Activated CD4-positive, alpha-beta T cell treated with anti-CD3 and anti-CD28 coated beads, Interleukin-2, amount 10 ng/mL, durations not matched to agents 7 days and 5 days (primary cell): ENCODE results near the gene HIVEP3. TPM values are rescaled to one million over a fixed set of nuclear protein-coding genes. Genes with fewer than 3 reads are reported as not detected.

Experiments
- CTCF ChIA-PET: fragments of 350-600 bp; sonication (Branson Sonifier 250); formaldehyde crosslinking; loops from one replicate; lab custom pipeline; 2021; ENCODE audit warnings: antibody characterized with exemption; lab: Charles Lee
- POLR2A ChIA-PET: fragments of 350-600 bp; sonication (Branson Sonifier 250); formaldehyde crosslinking; loops from one replicate; lab custom pipeline; 2021; ENCODE audit warnings: antibody characterized with exemption; lab: Charles Lee
- DNase-seq: peaks from one replicate; pipeline ENCODE4 v3.0.0-alpha.2; 2020
- H3K27ac Mint-ChIP-seq: one replicate; pipeline ENCODE4 v1.8.0; 2021; ENCODE audit warnings: mild to moderate bottlenecking, moderate library complexity, mixed read lengths
- H3K27me3 Mint-ChIP-seq: one replicate; pipeline ENCODE4 v1.8.0; 2021; ENCODE audit warnings: mixed read lengths
- H3K36me3 Mint-ChIP-seq: one replicate; pipeline ENCODE4 v1.8.0; 2021; ENCODE audit warnings: low read depth, mixed read lengths
- H3K4me1 Mint-ChIP-seq: one replicate; pipeline ENCODE4 v1.8.0; 2021; ENCODE audit warnings: mixed read lengths
- H3K4me3 Mint-ChIP-seq: one replicate; pipeline ENCODE4 v1.8.0; 2021; ENCODE audit warnings: mild to moderate bottlenecking, moderate library complexity, mixed read lengths
- H3K9me3 Mint-ChIP-seq: one replicate; pipeline ENCODE4 v1.8.0; 2021; ENCODE audit warnings: mixed read lengths
- total RNA-seq, 2 experiments: library from RNA; stranded (reverse); gene quantifications; one replicate each; pipeline ENCODE4 v1.2.3, GENCODE V29; 2021

The HIVEP3 gene
- total RNA-seq, 2 experiments from 2014 or later, result 18.4 to 21.5 TPM

- ChIA-PET POLR2A (no interaction called here), CTCF (interaction anchor here (0.6 to 2.3 kb wide), 15 partner anchors 9 to 657 kb away, joined by 3 to 8 read pairs (median 3); no protein-coding TSS in a partner anchor)
- H3K4me3 Mint-ChIP-seq, result no peak overlapping the region
- DNase-seq, result peak; percentile 66
- H3K27ac Mint-ChIP-seq, result no peak overlapping the region
- H3K9me3 Mint-ChIP-seq, result no peaks in the 10 kb centered on the region
- no peaks in the 10 kb centered on the region for H3K27me3 Mint-ChIP-seq
- peaks cover 2% of the 10 kb centered on the region for H3K36me3 Mint-ChIP-seq
- peaks cover 6% of the 10 kb centered on the region for H3K4me1 Mint-ChIP-seq
Observed at GRCh38 chr1:41516168-41517061, 402.3 kb downstream of the HIVEP3 start.

- Mint-ChIP-seq H3K27me3 (no peaks in the 10 kb centered on the region), H3K4me3 (no peak overlapping the region), H3K36me3 (peaks cover 2% of the 10 kb centered on the region), H3K27ac (no peak overlapping the region), H3K9me3 (no peaks in the 10 kb centered on the region), H3K4me1 (peaks cover 6% of the 10 kb centered on the region)
- ChIA-PET CTCF (interaction anchor here (0.6 to 2.3 kb wide), 15 partner anchors 8 to 899 kb away, joined by 3 to 8 read pairs (median 3); no protein-coding TSS in a partner anchor), POLR2A (no interaction called here)
- DNase-seq, result no peak
Observed at GRCh38 chr1:41515778-41516167, 402.9 kb downstream of the HIVEP3 start.

- Mint-ChIP-seq H3K27me3 (no peaks in the 10 kb centered on the region), H3K4me3 (no peak overlapping the region), H3K9me3 (no peaks in the 10 kb centered on the region), H3K4me1 (peaks cover 6% of the 10 kb centered on the region), H3K36me3 (peaks cover 2% of the 10 kb centered on the region), H3K27ac (no peak overlapping the region)
- DNase-seq, result no peak
- ChIA-PET POLR2A (no interaction called here), CTCF (interaction anchor here (0.6 to 2.3 kb wide), 9 partner anchors 8 to 898 kb away, joined by 3 to 8 read pairs (median 3); no protein-coding TSS in a partner anchor)
Observed at GRCh38 chr1:41515131-41515678, 403.5 kb downstream of the HIVEP3 start.

- Mint-ChIP-seq H3K36me3 (peaks cover 2% of the 10 kb centered on the region), H3K4me1 (peaks cover 6% of the 10 kb centered on the region), H3K27me3 (no peaks in the 10 kb centered on the region), H3K4me3 (no peak overlapping the region), H3K27ac (no peak overlapping the region), H3K9me3 (no peaks in the 10 kb centered on the region)
- ChIA-PET CTCF (interaction anchor here (1.1 kb wide), 1 partner anchor 19 kb away, joined by 3 read pairs; no protein-coding TSS in a partner anchor), POLR2A (no interaction called here)
- no peak for DNase-seq
Observed at GRCh38 chr1:41514381-41514780, 404.3 kb downstream of the HIVEP3 start.

- Mint-ChIP-seq H3K27me3 (no peaks in the 10 kb centered on the region), H3K27ac (no peak overlapping the region), H3K9me3 (no peaks in the 10 kb centered on the region), H3K4me1 (peaks cover 6% of the 10 kb centered on the region), H3K4me3 (no peak overlapping the region), H3K36me3 (peaks cover 2% of the 10 kb centered on the region)
- ChIA-PET POLR2A (no interaction called here), CTCF (interaction anchor here (0.5 kb wide), 1 partner anchor 1624 kb away, joined by 4 read pairs; no protein-coding TSS in a partner anchor)
- DNase-seq, result no peak
Observed at GRCh38 chr1:41513383-41513735, 405.4 kb downstream of the HIVEP3 start.

GRCh38 chr1:41512701-41513382 is 405.9 kb downstream of the HIVEP3 start:
- Mint-ChIP-seq H3K9me3 (no peaks in the 10 kb centered on the region), H3K4me3 (no peak overlapping the region), H3K27me3 (no peaks in the 10 kb centered on the region), H3K4me1 (peaks cover 6% of the 10 kb centered on the region), H3K36me3 (peaks cover 2% of the 10 kb centered on the region), H3K27ac (no peak overlapping the region)
- DNase-seq, result no peak
- ChIA-PET CTCF (no interaction called here), POLR2A (no interaction called here)

- Mint-ChIP-seq H3K36me3 (peaks cover 2% of the 10 kb centered on the region), H3K27me3 (no peaks in the 10 kb centered on the region), H3K4me3 (no peak overlapping the region), H3K4me1 (peaks cover under 1% of the 10 kb centered on the region), H3K27ac (no peak overlapping the region), H3K9me3 (no peaks in the 10 kb centered on the region)
- no peak for DNase-seq
- POLR2A ChIA-PET, result no interaction called here
- CTCF ChIA-PET, result no interaction called here
Observed at GRCh38 chr1:41511239-41511540, 407.5 kb downstream of the HIVEP3 start.

GRCh38 chr1:41510531-41511238 is 408.0 kb downstream of the HIVEP3 start:
- no peak overlapping the region for H3K4me3 Mint-ChIP-seq
- H3K9me3 Mint-ChIP-seq, result no peaks in the 10 kb centered on the region
- peaks cover 2% of the 10 kb centered on the region for H3K36me3 Mint-ChIP-seq
- H3K27me3 Mint-ChIP-seq, result no peaks in the 10 kb centered on the region
- POLR2A ChIA-PET, result no interaction called here
- CTCF ChIA-PET, result no interaction called here
- H3K27ac Mint-ChIP-seq, result no peak overlapping the region
- no peak for DNase-seq
- H3K4me1 Mint-ChIP-seq, result no peaks in the 10 kb centered on the region

- no peaks in the 10 kb centered on the region for H3K27me3 Mint-ChIP-seq
- H3K4me3 Mint-ChIP-seq, result no peak overlapping the region
- no peak overlapping the region for H3K27ac Mint-ChIP-seq
- H3K9me3 Mint-ChIP-seq, result no peaks in the 10 kb centered on the region
- CTCF ChIA-PET, result no interaction called here
- peaks cover 2% of the 10 kb centered on the region for H3K36me3 Mint-ChIP-seq
- DNase-seq, result no peak
- peaks cover 7% of the 10 kb centered on the region for H3K4me1 Mint-ChIP-seq
- POLR2A ChIA-PET, result no interaction called here
Observed at GRCh38 chr1:41509270-41509671, 409.5 kb downstream of the HIVEP3 start.

- ChIA-PET CTCF (interaction anchor here (1.0 to 1.1 kb wide), 2 partner anchors 8 to 16 kb away, joined by 7 to 8 read pairs; no protein-coding TSS in a partner anchor), POLR2A (no interaction called here)
- no peak overlapping the region for H3K27ac Mint-ChIP-seq
- H3K9me3 Mint-ChIP-seq, result no peaks in the 10 kb centered on the region
- peaks cover 2% of the 10 kb centered on the region for H3K36me3 Mint-ChIP-seq
- H3K4me3 Mint-ChIP-seq, result no peak overlapping the region
- peaks cover 10% of the 10 kb centered on the region for H3K4me1 Mint-ChIP-seq
- no peak for DNase-seq
- H3K27me3 Mint-ChIP-seq, result no peaks in the 10 kb centered on the region
Observed at GRCh38 chr1:41508290-41508689, 410.4 kb downstream of the HIVEP3 start.

- H3K27ac Mint-ChIP-seq, result no peak overlapping the region
- no peaks in the 10 kb centered on the region for H3K27me3 Mint-ChIP-seq
- ChIA-PET CTCF (interaction anchor here (1.0 to 1.1 kb wide), 2 partner anchors 8 to 15 kb away, joined by 7 to 8 read pairs; no protein-coding TSS in a partner anchor), POLR2A (no interaction called here)
- peaks cover 10% of the 10 kb centered on the region for H3K4me1 Mint-ChIP-seq
- no peak overlapping the region for H3K4me3 Mint-ChIP-seq
- peaks cover 2% of the 10 kb centered on the region for H3K36me3 Mint-ChIP-seq
- H3K9me3 Mint-ChIP-seq, result no peaks in the 10 kb centered on the region
- DNase-seq, result no peak
Observed at GRCh38 chr1:41507836-41508235, 410.9 kb downstream of the HIVEP3 start.

GRCh38 chr1:41507110-41507720 is 411.5 kb downstream of the HIVEP3 start:
- H3K4me3 Mint-ChIP-seq, result no peak overlapping the region
- peaks cover 10% of the 10 kb centered on the region for H3K4me1 Mint-ChIP-seq
- peaks cover 2% of the 10 kb centered on the region for H3K36me3 Mint-ChIP-seq
- ChIA-PET POLR2A (no interaction called here), CTCF (interaction anchor here (0.6 to 1.1 kb wide), 3 partner anchors 9 to 248 kb away, joined by 7 to 8 read pairs (median 8); no protein-coding TSS in a partner anchor)
- no peaks in the 10 kb centered on the region for H3K27me3 Mint-ChIP-seq
- no peak for DNase-seq
- H3K9me3 Mint-ChIP-seq, result no peaks in the 10 kb centered on the region
- H3K27ac Mint-ChIP-seq, result no peak overlapping the region
